Fibroblast of skin of right quadriceps (primary cell): Measurements from ENCODE around the gene CYP27C1.
"Not testable (repeated sequence)": the region's sequence is repeated elsewhere in the genome, so short reads cannot be mapped to it uniquely, and the experiment has no call there.

Source experiments
- DNase-seq: peaks from one replicate; pipeline ENCODE4 v3.0.0-alpha.2; 2013

Gene CYP27C1

GRCh38 chr2:127169066-127169660 is 50.9 kb downstream of the CYP27C1 start:
- DNase-seq = no peak

GRCh38 chr2:127166231-127166860 is 53.8 kb downstream of the CYP27C1 start:
- no peak for DNase-seq

- DNase-seq = no peak
Measured at GRCh38 chr2:127165539-127165935, 54.6 kb downstream of the CYP27C1 start.

- DNase-seq = no peak
Measured at GRCh38 chr2:127164761-127165538, 55.1 kb downstream of the CYP27C1 start.

GRCh38 chr2:127163921-127164320 is 56.2 kb downstream of the CYP27C1 start:
- no peak for DNase-seq

- not testable (repeated sequence) for DNase-seq
Measured at GRCh38 chr2:127163090-127163406, 57.1 kb downstream of the CYP27C1 start.

GRCh38 chr2:127162261-127163089 is 57.6 kb downstream of the CYP27C1 start:
- DNase-seq = no peak

- DNase-seq = no peak
Measured at GRCh38 chr2:127161176-127162136, 58.6 kb downstream of the CYP27C1 start.

GRCh38 chr2:127160676-127161075 is 59.4 kb downstream of the CYP27C1 start:
- DNase-seq = no peak

GRCh38 chr2:127159543-127159942 is 60.6 kb downstream of the CYP27C1 start:
- DNase-seq = no peak

GRCh38 chr2:127158614-127159290 is 61.3 kb downstream of the CYP27C1 start:
- DNase-seq = no peak

GRCh38 chr2:127157651-127158485 is 62.2 kb downstream of the CYP27C1 start:
- DNase-seq = no peak

- DNase-seq = no peak
Measured at GRCh38 chr2:127157114-127157513, 63.0 kb downstream of the CYP27C1 start.

GRCh38 chr2:127155947-127156346 is 64.2 kb downstream of the CYP27C1 start:
- DNase-seq = peak; percentile 76

GRCh38 chr2:127155028-127155581 is 65.0 kb downstream of the CYP27C1 start:
- DNase-seq = peak; percentile 87

GRCh38 chr2:127154396-127154795 is 65.7 kb downstream of the CYP27C1 start:
- DNase-seq = no peak

GRCh38 chr2:127153691-127154158 is 66.4 kb downstream of the CYP27C1 start:
- DNase-seq = peak; percentile 80

- DNase-seq = no peak
Measured at GRCh38 chr2:127150996-127151395, 69.1 kb downstream of the CYP27C1 start.

- peak; percentile 98 for DNase-seq
Measured at GRCh38 chr2:127149384-127149783, 70.7 kb downstream of the CYP27C1 start.
